Vagina (tissue), 2 donors: ENCODE results near the gene PDE5A. TPM values are rescaled to one million over a fixed set of nuclear protein-coding genes. Genes with fewer than 3 reads are reported as not detected.
A peak's percentile ranks its signal among the peaks of the same experiment; 100 is the strongest.

ENCODE experiments used
- DNase-seq, 2 donors: peaks; one replicate each; pipeline ENCODE4 v3.0.0-alpha.2; 2017; ENCODE audit errors: extremely low spot score in 2 of 2
- H3K27ac ChIP-seq: fragments of 200-600 bp; sonication (generic); one replicate; pipeline ENCODE4 v1.5.1; 2019
- H3K27me3 ChIP-seq: fragments of 200-600 bp; sonication (generic); one replicate; pipeline ENCODE4 v1.5.1; 2019
- H3K36me3 ChIP-seq, 2 donors: fragments of 200-600 bp; sonication (generic); one replicate each; pipeline ENCODE4 v1.5.1; 2017 to 2019
- H3K4me1 ChIP-seq: fragments of 200-600 bp; sonication (generic); one replicate; pipeline ENCODE4 v1.5.1; 2019
- H3K4me3 ChIP-seq, 2 donors: fragments of 200-600 bp; sonication (generic); 1 replicate in 1 of 2; 2 replicates in 1 of 2; pipeline ENCODE4 v1.5.1; 2016 to 2019
- H3K9me3 ChIP-seq: fragments of 200-600 bp; sonication (generic); one replicate; pipeline ENCODE4 v1.5.1; 2019
- POLR2A ChIP-seq, 2 donors: fragments of 450-650 bp; IDR thresholded peaks; one replicate each; pipeline ENCODE4 v1.6.1; 2017; ENCODE audit warnings: antibody characterized with exemption in 2 of 2, mild to moderate bottlenecking in 2 of 2, moderate library complexity in 2 of 2
- POLR2AphosphoS5 ChIP-seq, 2 donors: sonication (generic); formaldehyde crosslinking; IDR thresholded peaks; one replicate each; pipeline ENCODE4 v1.9.0; 2017; ENCODE audit warnings: antibody characterized with exemption in 2 of 2, mild to moderate bottlenecking in 2 of 2, low read depth in 1 of 2; ENCODE audit not compliant: insufficient read depth in 1 of 2
- intact Hi-C: fragments of 100-400 bp; cut with DNase I; formaldehyde crosslinking; loops from one replicate; pipeline ENCODE4 v1.15.1; 2023
- total RNA-seq: library from RNA; depleted of rRNA; stranded (reverse); fragments of >200 nt; gene quantifications from one replicate; pipeline ENCODE4 v1.2.3, GENCODE V29; 2016
- TF ChIP-seq, protein P1 (sequence below), 3 experiments: fragments of 450-650 bp in 2 of 3; fragments of 200-600 bp in 1 of 3; sonication (generic) in 1 of 3; IDR thresholded peaks; one replicate each; pipeline ENCODE4 v1.5.1; 2017 to 2019; ENCODE audit warnings: antibody characterized with exemption in 3 of 3, mild to moderate bottlenecking in 2 of 3, moderate library complexity in 2 of 3

PDE5A gene
- total RNA-seq, 1 donor from 2014 or later: 23.1 TPM

- DNase-seq: no peak
- H3K9me3 ChIP-seq: no peaks in the 10 kb centered on the region
- H3K27ac ChIP-seq: peak overlapping the region; percentile 46
- TF ChIP-seq POLR2AphosphoS5 (IDR thresholded peaks at IDR 0.05; ENCODE audit: insufficient read depth in 1 of 2, low read depth in 1 of 2) (no peak), POLR2A (IDR thresholded peaks at IDR 0.05) (no peak)
- TF ChIP-seq, protein P1, sequence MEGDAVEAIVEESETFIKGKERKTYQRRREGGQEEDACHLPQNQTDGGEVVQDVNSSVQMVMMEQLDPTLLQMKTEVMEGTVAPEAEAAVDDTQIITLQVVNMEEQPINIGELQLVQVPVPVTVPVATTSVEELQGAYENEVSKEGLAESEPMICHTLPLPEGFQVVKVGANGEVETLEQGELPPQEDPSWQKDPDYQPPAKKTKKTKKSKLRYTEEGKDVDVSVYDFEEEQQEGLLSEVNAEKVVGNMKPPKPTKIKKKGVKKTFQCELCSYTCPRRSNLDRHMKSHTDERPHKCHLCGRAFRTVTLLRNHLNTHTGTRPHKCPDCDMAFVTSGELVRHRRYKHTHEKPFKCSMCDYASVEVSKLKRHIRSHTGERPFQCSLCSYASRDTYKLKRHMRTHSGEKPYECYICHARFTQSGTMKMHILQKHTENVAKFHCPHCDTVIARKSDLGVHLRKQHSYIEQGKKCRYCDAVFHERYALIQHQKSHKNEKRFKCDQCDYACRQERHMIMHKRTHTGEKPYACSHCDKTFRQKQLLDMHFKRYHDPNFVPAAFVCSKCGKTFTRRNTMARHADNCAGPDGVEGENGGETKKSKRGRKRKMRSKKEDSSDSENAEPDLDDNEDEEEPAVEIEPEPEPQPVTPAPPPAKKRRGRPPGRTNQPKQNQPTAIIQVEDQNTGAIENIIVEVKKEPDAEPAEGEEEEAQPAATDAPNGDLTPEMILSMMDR (IDR thresholded peaks at IDR 0.05): no peak
- peaks cover 0 to 3% of the 10 kb centered on the region in 2 donors for H3K36me3 ChIP-seq
- intact Hi-C loops: no loop called here
- H3K4me3 ChIP-seq: no peak overlapping the region
- H3K4me1 ChIP-seq: peaks cover 19% of the 10 kb centered on the region
- H3K27me3 ChIP-seq: no peaks in the 10 kb centered on the region
These were observed 101.6 kb downstream of the PDE5A start for GRCh38 chr4:119526786-119527550.

GRCh38 chr4:119525771-119526712 lies 102.6 kb downstream of the PDE5A start:
- H3K4me3 ChIP-seq: no peak overlapping the region
- intact Hi-C loops: no loop called here
- H3K4me1 ChIP-seq: peaks cover 19% of the 10 kb centered on the region
- DNase-seq: no peak
- H3K9me3 ChIP-seq: no peaks in the 10 kb centered on the region
- H3K36me3 ChIP-seq: peaks cover 0 to 10% of the 10 kb centered on the region in 2 donors
- H3K27ac ChIP-seq: peak overlapping the region; percentile 46
- TF ChIP-seq, protein P1 (IDR thresholded peaks at IDR 0.05): no peak
- TF ChIP-seq POLR2AphosphoS5 (IDR thresholded peaks at IDR 0.05; ENCODE audit: insufficient read depth in 1 of 2, low read depth in 1 of 2) (no peak), POLR2A (IDR thresholded peaks at IDR 0.05) (no peak)
- no peaks in the 10 kb centered on the region for H3K27me3 ChIP-seq

- no peaks in the 10 kb centered on the region for H3K9me3 ChIP-seq
- peaks cover 0 to 10% of the 10 kb centered on the region in 2 donors for H3K36me3 ChIP-seq
- peak overlapping the region; percentile 46 for H3K27ac ChIP-seq
- no peak for DNase-seq
- intact Hi-C loops: no loop called here
- H3K4me3 ChIP-seq: no peak overlapping the region
- no peaks in the 10 kb centered on the region for H3K27me3 ChIP-seq
- TF ChIP-seq POLR2AphosphoS5 (IDR thresholded peaks at IDR 0.05; ENCODE audit: insufficient read depth in 1 of 2, low read depth in 1 of 2): no peak
- no peak for TF ChIP-seq POLR2A (IDR thresholded peaks at IDR 0.05)
- TF ChIP-seq, protein P1 (IDR thresholded peaks at IDR 0.05): no peak
- H3K4me1 ChIP-seq: peaks cover 19% of the 10 kb centered on the region
These were observed 103.4 kb downstream of the PDE5A start for GRCh38 chr4:119525005-119525749.

DNA sequence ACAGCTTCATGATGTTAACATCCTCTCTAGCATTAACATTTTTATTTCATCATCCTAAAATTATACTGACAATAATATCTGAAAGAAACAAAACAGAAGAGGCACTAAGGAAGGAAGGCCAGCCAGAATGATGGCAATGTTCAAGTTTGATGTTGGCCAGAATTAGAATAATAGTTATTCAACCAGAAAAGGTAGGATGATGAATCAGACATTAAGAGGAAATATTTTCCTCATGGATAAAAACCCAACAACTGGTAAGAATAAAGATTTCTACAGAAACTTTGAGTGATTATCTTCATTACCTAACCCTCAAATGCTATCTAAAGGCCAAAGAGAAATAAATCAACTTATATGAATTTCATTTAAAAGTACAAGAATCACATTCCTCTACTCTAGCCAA lies 105.2 kb downstream of the PDE5A start:
- H3K4me3 ChIP-seq: no peak overlapping the region
- no peak overlapping the region for H3K27ac ChIP-seq
- no peaks in the 10 kb centered on the region for H3K27me3 ChIP-seq
- H3K4me1 ChIP-seq: peaks cover 19% of the 10 kb centered on the region
- no peak for DNase-seq
- no peaks in the 10 kb centered on the region for H3K9me3 ChIP-seq
- intact Hi-C loops: no loop called here
- peaks cover 0 to 15% of the 10 kb centered on the region in 2 donors for H3K36me3 ChIP-seq
- TF ChIP-seq, protein P1 (IDR thresholded peaks at IDR 0.05): no peak
- no peak for TF ChIP-seq POLR2A (IDR thresholded peaks at IDR 0.05)
- no peak for TF ChIP-seq POLR2AphosphoS5 (IDR thresholded peaks at IDR 0.05; ENCODE audit: insufficient read depth in 1 of 2, low read depth in 1 of 2)
